Activated CD4-positive, alpha-beta T cell treated with anti-CD3 and anti-CD28 coated beads for 48 hours (primary cell): Measurements from ENCODE around the gene RPIA.

Experiments
- DNase-seq: peaks from one replicate; pipeline ENCODE4 v3.0.0-alpha.2; 2020

The RPIA gene

DNA sequence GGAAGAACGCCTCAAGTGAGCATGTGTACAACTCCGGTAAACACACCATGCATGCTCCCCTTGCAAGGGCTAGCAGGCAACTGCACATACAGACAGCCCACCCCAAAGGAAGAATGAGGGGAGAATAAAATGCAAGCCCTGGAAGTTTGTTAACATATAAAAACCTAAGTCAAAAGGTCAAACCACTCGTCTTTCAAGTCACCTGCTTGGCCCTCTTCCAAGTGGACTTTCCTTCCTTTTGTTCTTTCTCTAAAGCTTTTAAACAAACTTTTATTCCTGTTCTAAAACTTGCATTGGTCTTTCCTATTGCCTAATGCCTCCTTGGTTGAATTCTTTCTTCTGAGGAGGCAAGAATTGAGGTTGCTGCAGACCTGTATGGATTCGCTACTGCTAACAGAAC, 5.2 kb upstream of the RPIA start:
- no peak for DNase-seq

DNA sequence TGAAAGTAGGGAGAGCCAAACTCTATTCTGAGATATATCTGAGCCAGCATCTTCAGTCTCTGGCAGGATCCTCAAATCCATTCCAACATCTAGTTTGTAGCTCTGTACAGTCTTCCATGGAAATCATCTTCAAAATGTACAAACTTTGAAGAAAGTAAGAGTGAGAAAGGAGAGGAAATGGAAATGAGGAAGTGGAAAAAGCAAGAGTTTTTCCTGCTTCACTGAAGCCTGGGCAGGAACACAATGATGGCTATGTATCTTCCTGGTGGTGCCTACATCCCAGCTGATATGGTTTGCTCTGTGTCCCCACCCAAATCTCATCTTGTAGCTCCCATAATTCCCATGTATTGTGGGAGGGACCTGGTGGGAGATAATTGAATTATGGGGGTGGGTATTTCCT, 4.1 kb upstream of the RPIA start:
- no peak for DNase-seq

DNA sequence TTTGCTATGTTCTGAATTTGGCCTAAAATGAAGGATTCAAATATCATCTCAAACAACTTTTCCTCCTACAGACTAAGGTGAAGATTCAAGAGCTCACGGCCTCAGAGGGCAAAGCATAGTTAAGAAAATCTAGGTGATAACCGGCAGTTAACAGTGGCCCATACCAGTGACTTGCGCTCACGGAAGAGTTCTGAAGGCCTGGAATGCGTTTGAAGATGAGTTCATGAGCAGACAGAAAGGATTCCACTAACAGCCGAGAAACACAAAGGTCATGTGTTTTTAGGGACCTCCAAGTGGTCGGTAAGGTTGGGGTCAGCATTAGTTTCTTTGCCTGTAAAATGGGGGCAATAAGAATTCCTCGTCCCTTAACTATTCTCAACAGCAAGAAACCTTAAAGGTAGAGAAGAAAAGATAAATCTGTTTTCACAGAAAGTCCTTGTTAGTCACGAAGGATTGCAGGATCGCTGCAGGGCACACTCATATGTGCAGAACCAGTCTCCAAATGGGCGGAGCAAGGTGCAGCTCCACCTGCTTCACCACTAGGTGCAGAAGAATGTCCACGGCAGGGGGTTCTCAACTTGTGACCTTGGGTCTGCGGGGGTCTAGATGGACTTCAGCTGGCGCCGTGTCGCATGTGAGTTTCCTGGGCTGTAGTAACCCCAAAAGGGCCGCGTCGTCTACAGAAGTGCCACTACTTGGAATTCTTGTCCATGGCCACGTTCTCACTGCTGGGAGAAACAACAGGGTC, 708 bp upstream of the RPIA start:
- DNase-seq: peak; percentile 70

DNA sequence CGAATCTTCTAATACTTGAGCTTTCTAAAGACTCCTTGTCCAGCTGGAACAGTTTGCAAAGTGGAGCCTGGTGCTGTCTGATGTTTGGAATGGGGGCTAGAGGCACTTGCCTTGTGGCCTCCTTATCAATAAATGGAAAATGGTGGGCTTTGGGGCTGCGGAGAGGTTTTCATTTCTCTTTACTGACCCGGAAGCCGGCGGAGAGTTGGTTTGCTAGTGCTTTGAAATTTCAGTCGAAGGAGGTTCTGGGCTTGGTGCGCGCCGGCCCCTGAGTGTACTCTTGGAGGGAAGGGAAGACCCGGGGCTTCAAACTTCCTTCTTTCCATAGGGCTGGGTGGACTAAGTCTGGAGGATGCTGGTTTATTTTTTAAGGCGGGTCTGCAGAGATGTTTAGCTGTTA, 714 bp downstream of the RPIA start:
- DNase-seq: peak; percentile 49

DNA sequence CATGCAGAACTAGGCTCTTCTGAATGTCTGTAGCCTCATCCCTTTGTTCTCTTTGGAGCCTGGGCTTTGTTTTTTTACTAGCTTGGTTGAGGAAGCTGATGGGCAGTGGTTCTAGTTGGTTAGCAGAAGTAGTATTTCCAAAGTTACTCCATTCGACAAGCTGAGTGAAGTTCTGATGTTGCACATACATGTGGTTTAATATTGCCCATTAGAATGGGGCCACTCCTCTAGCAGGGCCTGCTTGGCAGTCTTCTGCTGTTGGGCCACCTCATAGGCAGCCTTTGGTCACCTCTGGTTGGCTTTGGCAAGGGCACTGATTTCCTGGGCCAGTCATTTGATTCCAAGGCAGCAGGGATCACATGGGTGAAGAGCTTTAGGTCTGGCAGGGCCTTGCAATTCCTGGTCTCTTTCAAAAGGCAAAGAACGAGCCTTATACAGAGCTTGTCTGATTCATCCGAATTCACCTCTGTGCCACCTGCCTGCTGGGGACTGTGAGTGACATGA, 2.5 kb downstream of the RPIA start:
- no peak for DNase-seq

DNA sequence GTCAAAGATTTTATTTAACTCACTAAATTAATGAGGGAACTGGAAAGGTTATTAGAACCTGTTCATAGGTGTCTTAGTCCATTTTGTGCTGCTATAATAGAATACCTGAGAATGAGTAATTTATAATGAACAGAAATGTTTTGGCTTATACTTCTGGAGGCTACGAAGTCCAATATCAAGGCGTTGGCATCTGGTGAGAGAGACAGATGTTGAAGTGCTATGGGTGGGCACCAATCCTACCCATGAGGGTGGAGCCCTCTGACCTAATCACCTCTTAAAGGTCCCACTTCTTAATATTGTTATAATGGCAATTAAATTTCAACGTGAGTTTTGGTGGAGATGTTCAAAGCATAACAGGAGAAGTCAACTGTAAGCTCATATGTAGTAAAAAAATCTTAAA, 5.1 kb downstream of the RPIA start:
- no peak for DNase-seq

DNA sequence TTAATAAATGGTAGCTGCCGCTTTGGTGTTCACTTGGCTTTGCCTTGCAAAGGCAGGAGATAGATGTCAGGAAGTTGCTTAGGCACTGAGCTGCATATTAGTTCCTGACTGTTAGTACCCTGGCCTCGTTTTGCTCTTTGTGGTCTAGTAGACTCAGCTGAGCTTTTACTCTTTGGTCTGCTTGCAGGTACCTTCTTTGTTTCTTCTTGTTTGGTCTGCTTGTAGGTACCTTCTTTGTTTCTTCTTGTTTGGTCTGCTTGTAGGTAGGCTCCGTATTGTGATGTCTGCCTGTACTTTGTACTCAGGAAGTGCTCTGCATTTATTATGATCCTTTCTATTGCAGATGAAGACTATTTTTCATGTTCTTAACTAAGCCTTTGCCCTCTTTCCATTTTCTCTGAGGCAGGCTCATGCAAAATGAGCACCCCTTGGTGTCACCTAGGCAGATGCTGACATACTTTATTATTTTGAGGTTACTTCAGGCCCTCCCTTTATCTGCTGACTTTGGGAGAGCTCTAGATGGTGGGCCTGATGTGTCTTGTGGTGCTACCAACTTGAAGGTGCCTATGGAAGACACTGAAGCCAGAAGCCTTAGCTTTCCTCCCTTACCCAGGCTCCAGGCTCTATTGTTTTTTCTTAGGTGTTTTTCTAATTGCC, 6.0 kb downstream of the RPIA start:
- no peak for DNase-seq

DNA sequence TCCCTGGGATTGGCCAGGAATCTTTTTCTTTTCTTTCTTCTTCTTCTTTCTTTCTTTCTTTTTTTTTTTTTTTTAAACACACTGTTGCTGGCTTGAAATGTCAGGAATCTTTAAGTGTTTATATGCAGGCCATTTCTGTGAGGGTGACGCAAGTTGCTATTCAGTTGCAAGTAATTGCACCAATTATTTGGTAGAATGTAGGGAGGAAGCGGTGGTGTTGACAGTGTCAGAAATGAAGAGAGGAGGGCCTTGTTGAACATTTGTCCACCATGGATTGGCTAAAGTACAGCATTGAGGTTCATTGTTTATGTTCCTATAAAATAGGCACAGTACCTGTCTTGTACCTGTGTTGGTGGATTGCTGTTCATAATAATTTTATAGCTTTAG, 6.5 kb downstream of the RPIA start:
- DNase-seq: no peak

DNA sequence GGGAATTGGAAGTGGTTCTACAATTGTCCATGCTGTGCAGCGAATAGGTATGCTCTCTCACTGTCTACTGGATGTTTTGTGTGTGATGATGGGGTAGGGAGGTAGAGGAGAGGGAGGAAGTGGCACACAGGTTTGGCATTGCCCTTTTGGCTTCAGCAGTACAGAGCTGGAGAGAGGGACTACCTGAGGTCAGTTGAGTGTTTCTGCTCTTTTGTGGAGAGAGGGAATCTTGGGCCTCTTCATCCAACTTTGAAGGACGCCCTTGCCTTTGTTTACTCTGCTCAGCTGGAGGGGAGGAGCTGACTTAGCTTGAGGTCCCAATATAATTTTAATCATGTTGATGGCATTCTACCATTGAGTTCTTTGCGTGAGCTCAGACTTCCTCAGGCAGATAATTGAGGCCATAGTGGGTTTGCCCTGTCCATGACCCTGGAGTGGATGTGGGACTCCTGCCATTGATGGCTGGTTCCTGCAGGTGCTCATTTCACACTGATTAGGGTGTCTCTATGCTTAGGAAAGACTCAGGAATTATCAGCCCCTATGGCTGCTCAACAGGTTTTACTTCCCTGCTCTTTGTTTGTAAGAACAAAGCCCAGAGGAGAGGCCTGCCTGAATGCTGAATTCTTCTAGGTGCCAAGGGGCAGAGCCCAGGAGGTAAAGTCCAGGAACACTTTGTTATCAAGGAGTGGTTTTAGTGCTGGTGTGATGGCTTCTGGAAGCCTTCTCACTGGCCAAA, 7.2 kb downstream of the RPIA start:
- DNase-seq: no peak

DNA sequence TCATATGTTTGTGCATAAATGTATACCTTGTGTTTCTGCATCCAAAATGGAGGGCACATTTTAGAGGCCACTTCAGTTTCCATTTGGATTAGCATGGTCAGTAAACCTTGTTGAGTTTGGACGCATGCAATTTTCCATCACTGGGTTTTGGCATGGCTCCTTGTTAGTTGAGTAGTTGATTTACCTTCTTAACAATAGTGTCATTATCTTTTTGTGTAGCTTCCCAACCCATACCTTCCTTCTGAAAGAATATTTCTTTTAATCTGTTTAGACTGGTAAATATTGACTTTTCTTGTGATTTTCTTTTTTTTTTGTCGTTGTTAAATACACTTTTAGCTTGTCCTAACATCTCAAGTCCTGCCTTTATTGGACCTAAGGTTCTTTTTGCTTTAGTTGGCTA, 15.5 kb downstream of the RPIA start:
- DNase-seq: no peak

DNA sequence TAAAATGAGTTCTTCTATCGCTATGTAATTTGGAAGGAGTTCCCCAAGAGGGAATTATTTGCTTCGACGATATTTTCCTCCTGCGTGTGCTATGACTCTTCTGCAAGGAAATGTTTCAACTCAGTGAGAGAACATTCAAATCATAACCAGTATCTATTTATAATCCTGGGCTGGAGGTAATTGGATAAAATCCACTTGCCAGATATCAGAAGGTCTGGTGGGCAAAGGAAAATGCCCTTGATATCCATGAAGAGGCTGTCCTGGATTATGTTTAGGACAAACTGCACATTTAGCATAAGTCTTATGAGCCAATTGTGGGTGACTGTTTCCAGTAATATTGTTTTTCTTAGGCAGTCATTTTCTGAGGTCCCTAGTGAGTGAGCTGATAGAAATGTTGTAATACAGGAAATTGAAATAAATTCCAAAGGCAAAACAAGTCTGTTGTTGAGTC, 17.7 kb downstream of the RPIA start:
- DNase-seq: no peak

DNA sequence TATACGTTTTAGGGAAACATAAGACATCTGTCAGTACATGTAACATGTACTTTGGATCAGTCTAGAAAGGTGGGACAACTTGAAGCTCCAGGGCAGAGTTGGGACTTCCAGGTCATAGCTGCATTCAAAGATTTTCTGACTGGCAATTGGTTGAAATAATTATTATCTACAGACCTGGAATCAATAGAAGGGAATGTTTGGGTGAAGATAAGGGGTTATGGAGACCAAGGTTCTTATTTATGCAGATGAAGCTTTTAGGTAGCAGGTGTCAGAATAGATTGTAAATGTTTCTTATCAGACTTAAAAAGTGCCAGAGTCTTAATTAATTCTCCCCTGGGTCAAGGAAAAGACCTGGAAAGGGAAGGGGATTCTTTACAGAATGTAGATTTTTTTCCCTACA, 19.8 kb downstream of the RPIA start:
- DNase-seq: no peak

DNA sequence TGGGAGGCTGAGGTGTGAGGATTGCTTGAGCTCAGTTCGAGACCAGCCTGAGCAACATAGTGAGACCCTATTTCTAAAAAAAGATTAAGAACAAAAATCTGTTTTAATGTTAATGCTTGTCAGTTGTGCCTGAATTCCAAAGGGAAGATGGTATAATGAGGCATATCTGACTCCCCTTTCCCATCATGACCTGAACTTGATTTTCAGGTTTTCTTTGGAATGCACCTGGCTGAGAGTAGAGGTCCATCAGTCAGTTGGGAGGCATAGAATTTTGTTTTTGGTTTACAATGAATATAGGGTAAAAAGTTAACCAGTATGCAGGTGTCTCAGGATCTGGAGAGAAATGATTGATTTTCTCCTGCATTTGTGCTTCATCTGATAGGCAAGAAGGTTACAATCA, 20.4 kb downstream of the RPIA start:
- no peak for DNase-seq

DNA sequence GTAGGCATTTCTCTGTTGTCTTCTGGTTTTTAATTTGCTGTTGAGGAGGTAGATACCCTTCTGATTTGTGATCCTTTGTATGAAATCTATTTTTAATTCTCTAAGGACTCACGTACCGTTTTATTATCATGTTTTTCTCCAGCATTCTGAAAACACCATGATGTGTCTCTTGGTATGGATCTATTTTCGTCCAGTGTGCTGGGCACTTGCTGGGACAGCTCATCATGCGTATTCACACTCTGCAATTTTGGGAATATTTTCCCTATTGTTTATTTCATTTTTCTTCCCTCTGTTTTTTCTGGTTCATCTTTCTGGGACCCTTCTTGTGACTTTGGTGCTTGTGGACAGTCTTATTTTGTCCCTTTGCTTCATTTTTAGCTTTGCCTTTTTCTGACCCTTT, 21.9 kb downstream of the RPIA start:
- no peak for DNase-seq

DNA sequence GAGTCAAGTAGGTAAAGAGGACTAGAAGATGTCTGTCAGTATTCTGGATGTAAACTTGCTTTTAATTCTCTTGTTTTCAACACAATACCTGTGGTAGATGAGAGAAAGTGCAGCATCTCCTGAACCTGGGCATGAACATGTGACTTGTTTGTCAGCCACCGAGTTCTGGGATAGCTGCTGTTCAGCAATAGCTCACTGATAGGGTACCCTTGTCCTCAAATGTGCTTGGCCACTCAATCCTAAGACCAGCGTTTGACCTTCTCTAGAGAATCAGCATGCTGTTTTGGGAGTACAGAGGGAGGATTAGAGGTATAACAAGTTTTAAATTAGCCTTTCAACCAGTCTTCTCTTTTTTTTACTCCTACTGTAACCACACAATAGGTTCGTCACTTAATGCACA, 23.2 kb downstream of the RPIA start:
- DNase-seq: no peak

DNA sequence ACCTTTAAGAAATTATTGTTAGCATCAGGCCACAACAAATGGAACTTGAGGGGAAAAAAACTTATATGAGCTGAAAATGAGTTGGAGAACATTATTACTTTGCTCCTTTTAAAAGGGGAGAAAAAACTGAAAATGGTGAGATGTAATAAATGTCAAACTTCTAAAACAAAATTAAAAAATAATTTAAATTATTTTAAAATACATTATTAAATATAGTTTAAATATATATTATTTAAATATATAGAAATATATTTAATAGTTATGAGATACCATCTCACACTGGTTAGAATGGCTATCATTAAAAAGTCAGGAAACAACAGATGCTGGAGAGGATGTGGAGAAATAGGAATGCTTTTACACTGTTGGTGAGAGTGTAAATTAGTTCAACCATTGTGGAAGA, 28.9 kb downstream of the RPIA start:
- DNase-seq: no peak

DNA sequence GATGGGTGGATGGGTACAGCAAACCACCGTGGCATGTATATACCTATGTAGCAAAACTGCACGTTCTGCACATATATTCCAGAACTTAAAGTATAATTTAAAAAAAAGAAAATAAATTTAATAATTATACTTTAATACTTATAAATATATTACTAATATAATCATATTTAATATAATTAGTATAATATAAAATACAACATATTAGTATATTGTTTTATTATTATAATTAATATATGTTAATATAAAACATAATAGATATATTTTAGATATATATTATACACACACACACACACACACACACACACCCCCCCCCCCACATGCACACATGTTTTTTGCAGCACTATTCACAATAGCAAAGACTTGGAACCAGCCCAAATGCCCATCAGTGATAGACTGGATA, 29.8 kb downstream of the RPIA start:
- no peak for DNase-seq

DNA sequence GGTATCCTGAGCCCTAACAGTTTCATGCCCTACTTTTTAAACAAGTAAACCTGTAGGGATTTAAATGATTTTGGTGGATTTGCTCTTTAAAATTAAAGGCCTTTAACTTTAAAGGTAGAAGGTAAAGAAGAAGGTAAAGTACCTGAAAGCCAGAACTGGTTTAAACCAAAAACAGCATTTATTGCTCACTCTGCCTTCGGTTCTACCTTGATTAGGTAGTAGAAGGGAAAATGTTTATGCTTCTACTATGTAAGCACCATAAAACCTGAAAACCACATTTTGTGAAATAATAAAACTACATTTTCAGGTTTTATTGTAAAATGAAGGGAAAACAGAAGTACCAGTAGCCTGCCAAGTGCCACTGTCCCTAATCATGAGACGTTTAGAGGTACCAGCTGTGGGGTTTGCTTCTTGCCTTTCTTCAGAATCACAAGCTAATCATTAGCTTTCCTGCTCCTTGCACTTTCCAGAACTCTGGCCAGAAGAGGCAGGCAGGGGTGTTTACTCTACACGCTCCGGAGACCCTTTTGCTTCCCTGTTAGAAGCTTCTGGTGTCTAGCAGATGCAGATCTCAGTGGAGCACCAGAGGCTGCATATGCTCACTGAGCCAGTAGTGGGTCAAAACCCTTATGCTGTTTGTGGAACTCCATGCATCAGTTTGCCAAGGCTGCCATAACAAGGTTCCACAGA, 33.3 kb downstream of the RPIA start:
- DNase-seq: no peak

DNA sequence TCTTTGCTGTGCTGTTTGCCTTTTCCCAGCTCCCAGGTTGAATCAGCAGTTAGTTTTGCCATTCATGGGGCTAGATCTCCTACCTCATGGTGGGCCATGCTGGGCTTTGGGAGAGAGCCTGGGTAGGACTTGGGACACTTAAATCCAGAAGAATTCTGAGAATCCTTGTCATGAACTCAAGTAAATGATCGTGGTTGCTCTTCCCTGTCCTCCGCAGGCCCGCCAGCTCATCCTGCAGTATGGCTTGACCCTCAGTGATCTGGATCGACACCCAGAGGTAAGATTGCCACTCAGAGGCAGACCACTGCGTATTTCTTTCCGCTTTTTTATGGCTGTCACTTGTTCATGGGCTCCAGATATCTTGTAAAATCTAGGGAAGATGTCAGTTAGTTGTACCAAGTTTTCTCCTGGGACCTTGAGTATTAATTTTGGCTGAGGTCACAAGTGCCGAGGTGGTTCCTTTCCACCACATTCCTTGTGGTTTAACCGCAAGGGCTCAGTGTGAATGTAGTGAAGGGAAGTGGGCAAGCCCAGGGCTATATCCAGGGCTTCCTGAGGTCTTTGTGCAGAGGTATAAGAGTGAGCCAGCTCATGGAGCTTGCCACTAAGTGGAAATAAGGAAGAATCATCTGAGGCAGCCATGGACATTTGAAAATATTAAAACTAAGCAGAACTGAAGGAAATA, 37.7 kb downstream of the RPIA start:
- DNase-seq: no peak

DNA sequence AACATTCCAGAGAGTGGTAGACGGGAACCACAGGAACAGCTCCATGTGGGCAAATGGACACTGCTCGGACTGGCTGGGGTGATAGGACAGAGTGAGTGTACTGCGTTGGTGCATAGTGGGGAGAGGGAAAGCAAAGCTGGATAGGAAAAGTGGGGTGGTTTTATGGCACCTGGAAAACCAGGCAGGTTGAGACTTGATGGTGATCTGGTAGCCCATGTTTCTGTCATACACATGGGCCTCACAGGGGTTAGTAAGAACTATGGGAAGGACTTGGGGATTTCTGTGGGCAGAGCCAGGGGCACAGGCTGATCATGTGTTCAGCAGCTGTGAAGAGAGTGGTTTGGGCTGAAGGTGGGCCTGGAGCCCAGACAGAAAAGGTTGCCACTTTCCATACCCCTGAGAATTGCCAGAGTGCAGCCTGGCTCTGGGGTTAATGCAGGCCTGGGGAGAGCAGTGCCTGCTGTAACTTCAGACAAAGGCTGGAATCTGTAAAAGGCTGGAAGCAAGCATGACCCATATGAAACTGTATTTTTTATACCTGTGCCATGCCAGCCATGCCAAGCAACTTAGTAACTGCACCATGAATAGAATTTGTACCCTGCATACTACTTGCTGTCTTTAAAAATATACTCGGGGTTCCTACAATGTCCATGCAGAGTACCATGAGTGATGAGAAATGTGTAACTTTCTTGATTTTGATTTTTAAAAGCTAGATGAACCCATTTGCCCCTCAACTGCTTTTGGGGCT, 41.9 kb downstream of the RPIA start:
- DNase-seq: no peak

DNA sequence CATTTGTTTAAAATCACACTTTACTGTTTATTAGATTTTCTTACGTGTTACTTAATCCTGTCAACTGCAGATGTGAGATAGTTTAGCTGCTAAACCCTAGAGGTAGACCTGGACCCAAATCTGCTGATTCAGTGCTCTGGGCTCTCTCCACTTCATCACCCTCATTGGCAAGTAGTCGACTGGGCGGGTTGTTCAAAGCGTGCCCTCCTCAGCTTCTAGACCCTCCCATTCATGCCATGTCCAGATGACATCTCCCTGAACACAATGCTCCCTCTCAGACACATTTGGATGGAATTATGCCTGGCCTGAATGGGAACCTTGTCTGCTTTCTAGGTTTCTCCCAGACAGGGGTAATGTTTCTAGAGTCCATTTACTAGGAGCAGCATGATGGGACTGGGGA, 43.7 kb downstream of the RPIA start:
- DNase-seq: no peak

DNA sequence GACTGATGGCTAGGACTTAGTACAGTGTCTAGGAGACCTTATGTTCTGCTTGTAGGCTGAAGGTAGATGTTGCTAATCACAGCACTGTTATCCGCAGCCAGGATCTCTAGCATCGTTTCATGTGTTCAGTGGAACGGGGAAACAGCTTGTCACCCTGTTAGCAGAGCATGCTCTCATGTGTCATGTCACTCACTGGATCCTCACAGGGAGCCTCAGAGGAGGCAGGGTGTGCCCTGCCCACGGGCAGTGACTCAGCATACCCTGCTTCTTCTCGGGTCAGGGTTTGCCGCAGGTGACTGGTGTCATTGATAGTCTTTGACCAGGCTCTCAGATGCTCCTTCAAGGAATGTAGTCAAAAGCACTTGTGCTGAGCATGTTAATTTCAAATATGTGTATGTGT, 44.4 kb downstream of the RPIA start:
- DNase-seq: peak; percentile 63
